Activated CD4-positive, alpha-beta T cell treated with anti-CD3 and anti-CD28 coated beads, Interleukin-10, Interleukin-2, amounts not matched to agents 100 ng/mL and 50 ng/mL, durations not matched to agents 16 hours and 8 hours (primary cell): Measurements from ENCODE around the gene PABPC3.

ENCODE experiments used
- DNase-seq: peaks from one replicate; pipeline ENCODE4 v3.0.0-alpha.2; 2020

PABPC3 gene

GRCh38 chr13:25112695-25113255, 16.8 kb downstream of the PABPC3 start:
- no peak for DNase-seq

- DNase-seq = peak; percentile 82
These were observed 18.3 kb downstream of the PABPC3 start for GRCh38 chr13:25114220-25114619.

- DNase-seq = no peak
These were observed 20.1 kb downstream of the PABPC3 start for GRCh38 chr13:25116044-25116443.

- DNase-seq = no peak
These were observed 21.4 kb downstream of the PABPC3 start for GRCh38 chr13:25117312-25117711.

- no peak for DNase-seq
These were observed 22.5 kb downstream of the PABPC3 start for GRCh38 chr13:25118378-25118905.

- DNase-seq = no peak
These were observed 35.0 kb downstream of the PABPC3 start for GRCh38 chr13:25130944-25131343.

- DNase-seq = no peak
These were observed 36.0 kb downstream of the PABPC3 start for GRCh38 chr13:25131881-25132420.

GRCh38 chr13:25132751-25133390, 36.9 kb downstream of the PABPC3 start:
- no peak for DNase-seq

- DNase-seq = no peak
These were observed 40.0 kb downstream of the PABPC3 start for GRCh38 chr13:25135896-25136295.

- DNase-seq = no peak
These were observed 41.2 kb downstream of the PABPC3 start for GRCh38 chr13:25136880-25137787.

GRCh38 chr13:25137788-25138115, 41.8 kb downstream of the PABPC3 start:
- no peak for DNase-seq

- DNase-seq = no peak
These were observed 45.1 kb downstream of the PABPC3 start for GRCh38 chr13:25141042-25141441.

- DNase-seq = no peak
These were observed 47.8 kb downstream of the PABPC3 start for GRCh38 chr13:25143706-25144105.

GRCh38 chr13:25147638-25148401, 51.9 kb downstream of the PABPC3 start:
- peak; percentile 34 for DNase-seq

GRCh38 chr13:25148402-25148771, 52.5 kb downstream of the PABPC3 start:
- DNase-seq = no peak
